ENCODE data around the gene FGGY.

Gene FGGY

GRCh38 chr1:59399642-59400041 is 102.7 kb downstream of the FGGY start:
- no peak for DNase-seq (ENCODE audit: low spot score)
- CTCF ChIA-PET: no interaction called here
- POLR2A ChIA-PET (ENCODE audit: low non-redundant PET): no interaction called here
- no peak for TF ChIP-seq CTCF (conservative IDR thresholded peaks at IDR 0.05; ENCODE audit: low read depth)
- no peak overlapping the region for H3K27ac ChIP-seq

GRCh38 chr1:59401581-59401980 is 104.7 kb downstream of the FGGY start:
- POLR2A ChIA-PET (ENCODE audit: low non-redundant PET): no interaction called here
- DNase-seq (ENCODE audit: low spot score): no peak
- no peak overlapping the region for H3K27ac ChIP-seq
- CTCF ChIA-PET: no interaction called here
- TF ChIP-seq CTCF (conservative IDR thresholded peaks at IDR 0.05; ENCODE audit: low read depth): no peak

DNA sequence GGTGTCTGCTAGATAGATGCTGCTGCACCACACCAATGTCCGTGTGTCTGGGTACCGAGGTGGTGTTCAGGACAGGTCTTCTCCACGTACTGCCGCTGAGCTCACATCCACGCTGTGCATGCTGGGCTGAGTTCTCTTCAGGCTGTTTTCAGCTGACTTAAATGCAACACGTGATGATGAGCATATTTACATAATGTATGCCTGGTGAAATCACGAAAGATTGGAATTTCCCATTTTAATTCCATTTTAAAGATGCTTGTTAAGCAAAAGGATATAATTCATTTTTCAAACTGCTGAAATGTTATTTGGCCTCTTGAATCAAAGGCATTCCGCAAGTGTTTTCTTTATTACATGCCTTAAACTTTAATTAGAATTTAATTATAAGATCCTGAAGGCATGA is 107.9 kb downstream of the FGGY start:
- no peak for DNase-seq (ENCODE audit: low spot score)
- TF ChIP-seq CTCF (conservative IDR thresholded peaks at IDR 0.05; ENCODE audit: low read depth): no peak
- H3K27ac ChIP-seq: no peak overlapping the region
- POLR2A ChIA-PET (ENCODE audit: low non-redundant PET): no interaction called here
- CTCF ChIA-PET: interaction anchor here (0.7 kb wide), 1 partner anchor 27 kb away, joined by 3 read pairs; no protein-coding TSS in a partner anchor

- no peak for TF ChIP-seq CTCF (conservative IDR thresholded peaks at IDR 0.05; ENCODE audit: low read depth)
- no peak for DNase-seq (ENCODE audit: low spot score)
- H3K27ac ChIP-seq: no peak overlapping the region
- CTCF ChIA-PET: interaction anchor here (0.6 to 0.7 kb wide), 2 partner anchors 121 to 254 kb away, joined by 3 to 4 read pairs; no protein-coding TSS in a partner anchor
- POLR2A ChIA-PET (ENCODE audit: low non-redundant PET): no interaction called here
These were observed 109.7 kb downstream of the FGGY start for GRCh38 chr1:59406437-59407164.

DNA sequence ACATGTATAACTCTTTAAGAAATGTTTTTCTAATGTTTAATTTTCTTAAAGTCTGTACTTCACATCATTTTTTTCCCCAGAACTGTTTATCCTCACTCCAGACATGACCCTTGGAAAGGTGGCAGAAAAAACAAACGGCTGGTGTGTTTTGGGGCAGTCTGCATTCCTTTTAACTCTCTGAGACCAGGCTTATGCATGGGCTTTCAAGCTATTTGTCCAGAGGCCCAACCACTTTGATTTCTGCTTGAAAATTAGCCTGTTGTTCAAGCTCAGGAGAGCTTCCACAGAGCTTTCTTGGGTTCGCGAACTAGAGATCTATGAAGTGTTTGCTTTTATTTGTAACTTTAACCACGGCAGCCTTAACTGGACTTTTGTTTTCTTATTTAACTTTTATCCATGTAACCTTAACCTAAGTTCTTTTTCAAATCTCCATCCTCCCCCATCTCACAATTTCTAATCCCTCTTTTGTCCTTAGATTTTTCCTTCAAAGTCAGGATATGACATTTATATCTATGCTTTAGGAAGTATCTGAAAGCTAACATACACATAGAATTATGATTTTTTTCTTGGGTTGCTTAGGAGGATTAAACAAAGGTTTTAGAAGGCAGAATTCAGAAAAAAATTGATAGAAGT is 111.8 kb downstream of the FGGY start:
- ChIA-PET CTCF (interaction anchor here (0.5 to 0.6 kb wide), 3 partner anchors 15 to 108 kb away, joined by 3 to 10 read pairs (median 4); no protein-coding TSS in a partner anchor), POLR2A (ENCODE audit: low non-redundant PET) (no interaction called here)
- no peak overlapping the region for H3K27ac ChIP-seq
- DNase-seq (ENCODE audit: low spot score): no peak
- no peak for TF ChIP-seq CTCF (conservative IDR thresholded peaks at IDR 0.05; ENCODE audit: low read depth)

DNA sequence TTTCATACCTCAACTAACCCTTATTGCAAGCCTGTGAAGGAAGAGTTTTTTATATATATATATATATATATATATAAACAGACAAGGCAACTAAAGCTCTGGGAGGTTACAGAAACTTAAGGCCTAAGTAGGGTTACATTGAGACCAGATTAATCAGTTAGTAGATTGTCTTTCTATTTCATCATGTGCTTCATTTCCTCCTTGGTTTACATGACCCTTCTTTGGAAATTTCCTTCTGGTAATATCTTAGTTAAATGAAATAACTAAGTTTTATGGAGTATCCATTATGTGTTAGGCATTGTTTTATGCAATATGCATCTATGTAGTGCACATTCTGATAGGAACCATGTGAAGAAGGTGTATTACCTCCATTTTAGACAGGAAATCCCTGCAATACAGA is 112.7 kb downstream of the FGGY start:
- H3K27ac ChIP-seq: no peak overlapping the region
- no peak for DNase-seq (ENCODE audit: low spot score)
- TF ChIP-seq CTCF (conservative IDR thresholded peaks at IDR 0.05; ENCODE audit: low read depth): no peak
- POLR2A ChIA-PET (ENCODE audit: low non-redundant PET): no interaction called here
- CTCF ChIA-PET: interaction anchor here (0.6 kb wide), 1 partner anchor 109 kb away, joined by 3 read pairs; no protein-coding TSS in a partner anchor
